ENCODE measurements around the gene RASA3. TPM values are rescaled to one million over a fixed set of nuclear protein-coding genes. Genes with fewer than 3 reads are reported as not detected.
A peak's percentile ranks its signal among the peaks of the same experiment; 100 is the strongest.

The RASA3 gene
- total and polyA plus RNA-seq, 9 of the 15 experiments (the other 6 are each of a cell fraction or from before 2014, with no cell fraction given), result 0.72 to 25.3 (median 14.4) TPM

- peaks cover 0 to 6% of the 10 kb centered on the region in 2 experiments; a peak in 2 of 5 replicates for H3K4me1 ChIP-seq (replicated peaks in 1 of 2; ENCODE audit: control insufficient read depth in 2 of 2, insufficient read depth in 2 of 2, low read length in 2 of 2)
- H3K27ac ChIP-seq (ENCODE audit: extremely low read depth, low read depth, low read length), result no peak overlapping the region
- H3K79me2 ChIP-seq (ENCODE audit: control insufficient read depth, insufficient read depth, low read length), result peaks cover 29% of the 10 kb centered on the region
- H3K9ac ChIP-seq (ENCODE audit: insufficient read depth in 1 of 2, low read depth in 2 of 2, low read length in 2 of 2), result no peak overlapping the region
- ATAC-seq (no peak), DNase-seq (ENCODE audit: extremely low read depth in 1 of 4, low spot score in 3 of 4) (peak in 1 of 4 experiments; percentile 20), FAIRE-seq (no peak)
- no TSS peak for BruUV-seq (replicated peaks)
- peaks cover 3% of the 10 kb centered on the region; the same call in 1 of the 3 replicates for H3K36me3 ChIP-seq (ENCODE audit: control insufficient read depth, insufficient read depth, low read length)
- WGBS (ENCODE audit: insufficient coverage, low coverage, missing lambda C conversion rate), result 86% methylated on average over 1 of the region's 13 CpGs
- no peaks in the 10 kb centered on the region; the same call in 1 of the 2 replicates for H3K9me3 ChIP-seq (replicated peaks; ENCODE audit: control insufficient read depth, insufficient read depth, low read depth, low read length)
- H4K20me1 ChIP-seq (replicated peaks; ENCODE audit: control insufficient read depth, insufficient read depth, low read length), result no peaks in the 10 kb centered on the region
- POLR2A ChIA-PET, result interaction anchor here (1.0 kb wide), 1 partner anchor 21 kb away, joined by 4 read pairs; no protein-coding TSS in a partner anchor
- no peaks in the 10 kb centered on the region for H3K9me1 ChIP-seq (ENCODE audit: control insufficient read depth, insufficient read depth, low read length)
- H3K27me3 ChIP-seq (ENCODE audit: control insufficient read depth in 2 of 2, insufficient read depth in 2 of 2, low read length in 2 of 2), result no peaks in the 10 kb centered on the region
- TF ChIP-seq LEF1 (IDR thresholded peaks at IDR 0.05), result no peak
- no peak for TF ChIP-seq TOE1 (IDR thresholded peaks at IDR 0.05; ENCODE audit: borderline replicate concordance)
- TF ChIP-seq TOE1 (CRISPR knock-in tag; IDR thresholded peaks at IDR 0.05; ENCODE audit: borderline replicate concordance, low read depth), result no peak
- TF ChIP-seq, protein P1, sequence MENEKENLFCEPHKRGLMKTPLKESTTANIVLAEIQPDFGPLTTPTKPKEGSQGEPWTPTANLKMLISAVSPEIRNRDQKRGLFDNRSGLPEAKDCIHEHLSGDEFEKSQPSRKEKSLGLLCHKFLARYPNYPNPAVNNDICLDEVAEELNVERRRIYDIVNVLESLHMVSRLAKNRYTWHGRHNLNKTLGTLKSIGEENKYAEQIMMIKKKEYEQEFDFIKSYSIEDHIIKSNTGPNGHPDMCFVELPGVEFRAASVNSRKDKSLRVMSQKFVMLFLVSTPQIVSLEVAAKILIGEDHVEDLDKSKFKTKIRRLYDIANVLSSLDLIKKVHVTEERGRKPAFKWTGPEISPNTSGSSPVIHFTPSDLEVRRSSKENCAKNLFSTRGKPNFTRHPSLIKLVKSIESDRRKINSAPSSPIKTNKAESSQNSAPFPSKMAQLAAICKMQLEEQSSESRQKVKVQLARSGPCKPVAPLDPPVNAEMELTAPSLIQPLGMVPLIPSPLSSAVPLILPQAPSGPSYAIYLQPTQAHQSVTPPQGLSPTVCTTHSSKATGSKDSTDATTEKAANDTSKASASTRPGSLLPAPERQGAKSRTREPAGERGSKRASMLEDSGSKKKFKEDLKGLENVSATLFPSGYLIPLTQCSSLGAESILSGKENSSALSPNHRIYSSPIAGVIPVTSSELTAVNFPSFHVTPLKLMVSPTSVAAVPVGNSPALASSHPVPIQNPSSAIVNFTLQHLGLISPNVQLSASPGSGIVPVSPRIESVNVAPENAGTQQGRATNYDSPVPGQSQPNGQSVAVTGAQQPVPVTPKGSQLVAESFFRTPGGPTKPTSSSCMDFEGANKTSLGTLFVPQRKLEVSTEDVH (IDR thresholded peaks at IDR 0.05; ENCODE audit: low read depth, partially characterized antibody), result no peak
- TF ChIP-seq FOXM1 (IDR thresholded peaks at IDR 0.05; ENCODE audit: low read depth), result no peak
- no peak for TF ChIP-seq FOXM1 (CRISPR knock-in tag; IDR thresholded peaks at IDR 0.05; ENCODE audit: low read depth)
- no peak for TF ChIP-seq SIX5 (IDR thresholded peaks at IDR 0.05; ENCODE audit: borderline replicate concordance in 1 of 2, insufficient read depth in 1 of 2, low read depth in 1 of 2, low read length in 2 of 2)
- 0 out of 2 replicates have a peak, but pooled peaks have one; percentile 33 for TF ChIP-seq ZNF384 (IDR thresholded peaks at IDR 0.05; ENCODE audit: low read depth, low read length)
- no peak for TF ChIP-seq L3MBTL2 (IDR thresholded peaks at IDR 0.05)
- peak; percentile 77 for TF ChIP-seq RFX1 (IDR thresholded peaks at IDR 0.05)
- no peak for TF ChIP-seq ZNF282 (CRISPR knock-in tag; IDR thresholded peaks at IDR 0.05)
- TF ChIP-seq STAT5B (CRISPR knock-in tag; IDR thresholded peaks at IDR 0.05), result no peak
- TF ChIP-seq KDM4B (IDR thresholded peaks at IDR 0.05; ENCODE audit: borderline replicate concordance in 2 of 2, low read depth in 1 of 2), result no peak
- no peak for TF ChIP-seq NR1H2 (CRISPR knock-in tag; IDR thresholded peaks at IDR 0.05)
- no peak for TF ChIP-seq ETS2 (tag; IDR thresholded peaks at IDR 0.05; ENCODE audit: borderline replicate concordance, poor library complexity, severe bottlenecking)
- TF ChIP-seq, protein P2, sequence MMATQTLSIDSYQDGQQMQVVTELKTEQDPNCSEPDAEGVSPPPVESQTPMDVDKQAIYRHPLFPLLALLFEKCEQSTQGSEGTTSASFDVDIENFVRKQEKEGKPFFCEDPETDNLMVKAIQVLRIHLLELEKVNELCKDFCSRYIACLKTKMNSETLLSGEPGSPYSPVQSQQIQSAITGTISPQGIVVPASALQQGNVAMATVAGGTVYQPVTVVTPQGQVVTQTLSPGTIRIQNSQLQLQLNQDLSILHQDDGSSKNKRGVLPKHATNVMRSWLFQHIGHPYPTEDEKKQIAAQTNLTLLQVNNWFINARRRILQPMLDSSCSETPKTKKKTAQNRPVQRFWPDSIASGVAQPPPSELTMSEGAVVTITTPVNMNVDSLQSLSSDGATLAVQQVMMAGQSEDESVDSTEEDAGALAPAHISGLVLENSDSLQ (IDR thresholded peaks at IDR 0.05), result no peak
- CTCF ChIA-PET (ENCODE audit: low intra/inter-chr PET ratio), result no interaction called here
- H3K4me3 ChIP-seq, result no peak overlapping the region
- intact Hi-C loops (cut with micrococcal nuclease), result no loop called here
- no peak overlapping the region for H3K4me2 ChIP-seq (ENCODE audit: insufficient read depth, low read length)
- no peak overlapping the region for H2AFZ ChIP-seq (ENCODE audit: low read depth, low read length)
- in situ Hi-C loops (cut with MboI), result no loop called here
These were observed 54.5 kb downstream of the RASA3 start for GRCh38 chr13:114077933-114078325.

All from K562 (cell line).